Activated T-cell treated with anti-CD3 and anti-CD28 coated beads for 48 hours (primary cell): ENCODE measurements around the gene ALPK1.
"Not testable (repeated sequence)": the region's sequence is repeated elsewhere in the genome, so short reads cannot be mapped to it uniquely, and the experiment has no call there.

Experiments
- DNase-seq: peaks from one replicate; pipeline ENCODE4 v3.0.0-alpha.2; 2020; ENCODE audit warnings: low read depth

The ALPK1 gene

GRCh38 chr4:112453321-112453720 is 156.2 kb downstream of the ALPK1 start:
- no peak for DNase-seq

- DNase-seq: no peak
Measured at GRCh38 chr4:112472318-112472717, 175.1 kb downstream of the ALPK1 start.

GRCh38 chr4:112473985-112474384 is 176.8 kb downstream of the ALPK1 start:
- DNase-seq: no peak

GRCh38 chr4:112485930-112486329 is 188.8 kb downstream of the ALPK1 start:
- DNase-seq: no peak

GRCh38 chr4:112490808-112491207 is 193.6 kb downstream of the ALPK1 start:
- DNase-seq: not testable (repeated sequence)
